ENCODE data around the gene TTC7B.
"Not testable (repeated sequence)": the region's sequence is repeated elsewhere in the genome, so short reads cannot be mapped to it uniquely, and the experiment has no call there.

The TTC7B gene

GRCh38 chr14:90815822-90816662 lies at the start of gene TTC7B:
Gene TTC7B, minus strand, starts transcription at chr14:90816430. Its CDS starts 135 bp downstream, at chr14:90816295.
- peak within 1 kb of the TSS; percentile 46 for H3K4me3 ChIP-seq (ENCODE audit: low read depth, low read length)
- peak within 1 kb of the TSS; percentile 14 for H3K9ac ChIP-seq (ENCODE audit: low read depth, low read length)
- no peaks in the 10 kb centered on the region for H3K9me3 ChIP-seq (ENCODE audit: control insufficient read depth, insufficient read depth, low read length)
- no peaks in the 10 kb centered on the region for H3K4me1 ChIP-seq (ENCODE audit: control insufficient read depth, insufficient read depth, low read length)
- peaks cover 22% of the 10 kb centered on the region for H3K27me3 ChIP-seq (ENCODE audit: control insufficient read depth, insufficient read depth, low read length)
- H3K36me3 ChIP-seq (ENCODE audit: control insufficient read depth, insufficient read depth, low read length): no peaks in the 10 kb centered on the region

DNA sequence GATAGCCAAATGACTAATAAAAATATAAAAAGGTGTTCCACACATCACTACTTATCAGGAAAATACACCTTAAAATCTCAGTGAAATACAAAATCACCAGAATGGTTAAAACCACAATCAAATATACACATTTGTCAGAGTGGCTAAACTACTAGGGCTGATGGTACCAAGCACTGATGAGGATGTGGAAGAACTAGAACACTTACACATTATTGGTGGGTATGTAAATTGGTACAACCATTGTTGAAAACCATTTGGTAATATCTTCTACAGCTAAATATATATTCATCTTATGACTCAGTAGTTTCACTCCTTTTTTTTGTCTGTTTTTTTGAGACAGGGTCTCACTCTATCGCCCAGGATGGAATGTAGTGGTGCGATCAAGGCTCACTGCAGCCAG lies 48.5 kb upstream of the TTC7B start:
- H3K9ac ChIP-seq (ENCODE audit: low read depth, low read length): no peak overlapping the region
- no peaks in the 10 kb centered on the region for H3K4me1 ChIP-seq (ENCODE audit: control insufficient read depth, insufficient read depth, low read length)
- H3K4me3 ChIP-seq (ENCODE audit: low read depth, low read length): no peak overlapping the region
- H3K9me3 ChIP-seq (ENCODE audit: control insufficient read depth, insufficient read depth, low read length): no peaks in the 10 kb centered on the region
- H3K36me3 ChIP-seq (ENCODE audit: control insufficient read depth, insufficient read depth, low read length): no peaks in the 10 kb centered on the region
- H3K27me3 ChIP-seq (ENCODE audit: control insufficient read depth, insufficient read depth, low read length): no peaks in the 10 kb centered on the region

GRCh38 chr14:90858511-90858910 lies 42.3 kb upstream of the TTC7B start:
- Histone ChIP-seq H3K9ac (ENCODE audit: low read depth, low read length) (no peak overlapping the region), H3K4me1 (ENCODE audit: control insufficient read depth, insufficient read depth, low read length) (no peaks in the 10 kb centered on the region), H3K9me3 (ENCODE audit: control insufficient read depth, insufficient read depth, low read length) (no peaks in the 10 kb centered on the region), H3K4me3 (ENCODE audit: low read depth, low read length) (no peak overlapping the region), H3K27me3 (ENCODE audit: control insufficient read depth, insufficient read depth, low read length) (no peaks in the 10 kb centered on the region), H3K36me3 (ENCODE audit: control insufficient read depth, insufficient read depth, low read length) (no peaks in the 10 kb centered on the region)

DNA sequence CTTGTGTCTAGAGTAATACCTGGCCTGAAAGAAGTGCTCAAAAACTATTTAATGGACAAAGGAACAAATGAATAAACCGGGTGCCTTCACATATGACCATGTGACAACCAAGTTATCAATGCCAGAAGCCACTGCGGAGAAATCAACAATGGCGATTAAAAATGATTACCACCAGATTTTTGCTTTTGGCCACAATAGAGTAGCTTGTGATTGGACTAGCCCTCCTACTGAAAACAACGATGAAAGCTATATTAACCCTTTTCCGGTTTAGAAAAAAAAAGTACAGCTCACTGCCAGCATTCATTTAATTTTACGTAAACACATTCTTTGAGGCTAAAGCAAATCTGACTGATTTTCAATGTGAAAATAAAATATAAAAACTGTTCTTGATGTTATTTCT lies 41.6 kb upstream of the TTC7B start:
- Histone ChIP-seq H3K4me1 (ENCODE audit: control insufficient read depth, insufficient read depth, low read length) (no peaks in the 10 kb centered on the region), H3K9me3 (ENCODE audit: control insufficient read depth, insufficient read depth, low read length) (no peaks in the 10 kb centered on the region), H3K4me3 (ENCODE audit: low read depth, low read length) (no peak overlapping the region), H3K9ac (ENCODE audit: low read depth, low read length) (no peak overlapping the region), H3K27me3 (ENCODE audit: control insufficient read depth, insufficient read depth, low read length) (no peaks in the 10 kb centered on the region), H3K36me3 (ENCODE audit: control insufficient read depth, insufficient read depth, low read length) (no peaks in the 10 kb centered on the region)

GRCh38 chr14:90856115-90856514 lies 39.9 kb upstream of the TTC7B start:
- H3K36me3 ChIP-seq (ENCODE audit: control insufficient read depth, insufficient read depth, low read length); H3K4me1 ChIP-seq (ENCODE audit: control insufficient read depth, insufficient read depth, low read length); H3K4me3 ChIP-seq (ENCODE audit: low read depth, low read length); H3K9ac ChIP-seq (ENCODE audit: low read depth, low read length); H3K27me3 ChIP-seq (ENCODE audit: control insufficient read depth, insufficient read depth, low read length); H3K9me3 ChIP-seq (ENCODE audit: control insufficient read depth, insufficient read depth, low read length): not testable (repeated sequence)

DNA sequence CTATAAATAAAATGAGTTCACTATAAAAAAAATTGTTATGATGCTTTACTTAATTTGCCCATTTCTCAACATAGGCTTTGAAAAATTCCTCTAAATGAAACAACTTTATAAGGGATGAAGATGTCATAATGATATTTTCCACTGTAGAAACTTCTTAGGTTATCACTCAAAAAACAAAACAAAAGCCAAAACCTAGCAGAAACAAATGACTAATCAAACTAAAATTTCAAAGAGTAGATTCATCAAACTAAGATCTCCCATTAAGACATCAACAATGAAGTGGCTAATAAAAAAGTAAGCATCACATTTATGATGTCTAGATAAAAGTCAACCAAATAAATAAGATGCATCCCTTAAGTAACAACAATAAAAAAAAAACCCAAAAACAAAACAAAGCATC lies 36.9 kb upstream of the TTC7B start:
- Histone ChIP-seq H3K9ac (ENCODE audit: low read depth, low read length) (no peak overlapping the region), H3K9me3 (ENCODE audit: control insufficient read depth, insufficient read depth, low read length) (no peaks in the 10 kb centered on the region), H3K4me3 (ENCODE audit: low read depth, low read length) (no peak overlapping the region), H3K4me1 (ENCODE audit: control insufficient read depth, insufficient read depth, low read length) (no peaks in the 10 kb centered on the region), H3K36me3 (ENCODE audit: control insufficient read depth, insufficient read depth, low read length) (no peaks in the 10 kb centered on the region), H3K27me3 (ENCODE audit: control insufficient read depth, insufficient read depth, low read length) (no peaks in the 10 kb centered on the region)

DNA sequence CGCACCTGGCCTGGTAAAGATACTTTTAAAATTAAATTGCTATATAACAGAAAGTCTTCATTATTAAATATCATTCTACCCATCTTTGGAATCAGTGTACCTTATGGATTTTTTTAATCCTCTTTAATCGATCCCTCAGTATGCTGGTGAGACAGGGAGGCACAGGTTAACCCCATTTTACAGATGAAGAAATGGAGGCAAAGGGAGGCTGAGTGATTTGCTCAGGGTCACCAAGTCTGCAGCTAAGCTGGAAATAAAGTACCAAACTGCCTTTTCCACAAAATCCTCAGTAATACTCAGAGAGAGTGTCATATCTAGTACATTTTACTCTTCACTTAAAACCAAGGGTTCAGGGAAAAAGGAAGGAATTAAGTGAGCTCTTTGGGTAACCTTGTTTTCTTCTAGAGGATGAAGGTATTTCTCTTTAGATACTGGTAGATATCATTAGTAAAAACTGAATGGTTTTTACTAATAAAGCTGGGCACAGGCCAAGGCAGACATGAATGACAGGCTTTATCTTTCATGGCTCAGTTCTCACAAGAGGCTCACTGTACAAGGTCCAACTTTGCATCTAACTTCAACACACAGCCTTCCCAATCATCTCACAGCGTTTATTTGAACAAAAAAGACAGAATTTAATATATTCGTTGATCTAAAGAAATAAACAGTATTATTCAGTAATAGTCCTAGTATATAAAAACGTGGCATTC lies 35.3 kb upstream of the TTC7B start:
- no peak overlapping the region for H3K9ac ChIP-seq (ENCODE audit: low read depth, low read length)
- no peaks in the 10 kb centered on the region for H3K36me3 ChIP-seq (ENCODE audit: control insufficient read depth, insufficient read depth, low read length)
- H3K4me3 ChIP-seq (ENCODE audit: low read depth, low read length): no peak overlapping the region
- H3K9me3 ChIP-seq (ENCODE audit: control insufficient read depth, insufficient read depth, low read length): no peaks in the 10 kb centered on the region
- no peaks in the 10 kb centered on the region for H3K27me3 ChIP-seq (ENCODE audit: control insufficient read depth, insufficient read depth, low read length)
- no peaks in the 10 kb centered on the region for H3K4me1 ChIP-seq (ENCODE audit: control insufficient read depth, insufficient read depth, low read length)

DNA sequence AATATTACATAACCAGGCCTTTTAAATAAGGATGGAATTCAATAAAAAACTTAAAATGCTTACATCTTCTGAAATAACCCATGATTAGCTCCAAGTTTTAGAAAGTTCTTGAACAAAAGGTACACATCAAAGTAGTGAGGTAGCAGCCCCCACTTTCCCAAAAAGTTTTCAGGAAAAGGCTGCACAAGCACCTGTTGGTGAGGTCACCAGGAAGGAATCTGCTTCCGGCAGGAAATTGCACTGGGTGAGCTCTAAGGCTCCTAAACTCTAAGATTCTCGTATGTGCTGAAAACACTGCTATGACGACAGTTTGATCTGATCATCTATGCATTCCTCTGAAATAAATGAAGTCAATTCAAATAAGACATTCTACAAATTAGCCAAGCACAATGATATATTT lies 34.3 kb upstream of the TTC7B start:
- Histone ChIP-seq H3K9ac (ENCODE audit: low read depth, low read length) (no peak overlapping the region), H3K4me3 (ENCODE audit: low read depth, low read length) (no peak overlapping the region), H3K4me1 (ENCODE audit: control insufficient read depth, insufficient read depth, low read length) (no peaks in the 10 kb centered on the region), H3K36me3 (ENCODE audit: control insufficient read depth, insufficient read depth, low read length) (no peaks in the 10 kb centered on the region), H3K27me3 (ENCODE audit: control insufficient read depth, insufficient read depth, low read length) (no peaks in the 10 kb centered on the region), H3K9me3 (ENCODE audit: control insufficient read depth, insufficient read depth, low read length) (no peaks in the 10 kb centered on the region)

DNA sequence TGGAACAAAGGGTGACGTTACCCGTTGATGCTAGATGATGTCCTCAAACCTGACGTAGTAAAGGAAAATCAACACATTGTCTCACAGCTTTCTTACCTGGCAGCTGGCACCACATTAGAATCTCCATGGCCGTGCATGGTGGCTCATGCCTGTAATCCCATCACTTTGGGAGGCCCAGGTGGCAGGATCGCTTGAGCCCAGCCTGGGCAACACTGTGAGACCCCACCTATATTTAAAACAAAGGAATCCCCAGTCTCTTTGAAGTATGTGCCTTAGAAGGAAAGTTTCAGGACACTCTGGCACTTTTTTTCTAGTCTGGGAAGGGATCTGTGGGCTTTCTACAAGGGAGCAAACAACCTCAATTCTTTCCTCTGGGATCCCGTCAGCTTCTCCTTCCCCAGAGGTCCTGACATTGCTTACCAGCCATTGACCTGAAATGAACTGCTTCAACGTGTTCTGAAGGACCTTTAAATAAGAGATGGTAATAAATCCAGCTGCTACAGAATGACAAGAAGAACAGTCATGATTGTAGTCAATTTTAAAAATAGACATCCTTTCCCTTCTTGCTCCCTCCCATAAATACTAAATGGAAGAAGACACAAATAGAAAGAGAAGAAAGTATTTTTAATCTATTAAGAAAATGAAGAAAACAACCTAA lies 33.7 kb upstream of the TTC7B start:
- Histone ChIP-seq H3K4me1 (ENCODE audit: control insufficient read depth, insufficient read depth, low read length) (no peaks in the 10 kb centered on the region), H3K36me3 (ENCODE audit: control insufficient read depth, insufficient read depth, low read length) (no peaks in the 10 kb centered on the region), H3K27me3 (ENCODE audit: control insufficient read depth, insufficient read depth, low read length) (no peaks in the 10 kb centered on the region), H3K9me3 (ENCODE audit: control insufficient read depth, insufficient read depth, low read length) (no peaks in the 10 kb centered on the region), H3K4me3 (ENCODE audit: low read depth, low read length) (no peak overlapping the region), H3K9ac (ENCODE audit: low read depth, low read length) (no peak overlapping the region)

DNA sequence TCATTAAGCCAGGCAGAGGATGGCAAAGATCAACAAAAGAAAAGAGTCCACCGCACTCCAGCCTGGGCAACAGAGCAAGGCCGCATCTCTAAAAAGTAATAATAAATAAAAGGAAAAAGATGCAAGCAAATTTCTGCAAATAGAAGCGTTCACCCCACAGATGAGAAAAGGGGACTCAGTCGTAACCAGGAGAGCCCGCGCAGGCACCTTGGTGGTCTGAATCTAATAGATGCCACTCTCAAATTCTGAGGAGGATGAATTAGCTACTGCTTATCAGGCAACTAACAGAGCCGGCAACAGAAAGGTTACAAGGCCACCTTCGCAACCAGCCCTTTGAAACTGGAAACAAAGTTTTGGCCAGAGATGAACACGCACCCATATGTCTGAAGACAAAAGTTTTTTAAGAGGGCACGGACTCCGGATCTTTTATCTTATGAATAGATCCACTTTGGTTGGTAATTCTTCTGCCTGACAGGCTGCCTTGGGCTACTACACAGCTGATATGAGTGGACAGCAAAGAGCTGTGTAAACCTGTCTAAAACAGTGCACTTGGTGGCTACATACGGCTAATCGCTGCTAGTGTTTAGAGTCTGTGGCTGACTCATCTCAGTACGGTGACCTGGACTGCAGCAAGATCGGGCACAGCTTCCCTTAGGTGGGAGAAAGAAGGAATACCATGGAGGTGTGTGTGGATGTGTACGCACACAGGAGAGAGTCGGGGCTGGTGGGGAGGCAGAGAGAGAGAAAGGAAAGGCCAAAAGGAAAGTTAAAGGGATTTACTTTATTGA lies 32.9 kb upstream of the TTC7B start:
- Histone ChIP-seq H3K9me3 (ENCODE audit: control insufficient read depth, insufficient read depth, low read length) (no peaks in the 10 kb centered on the region), H3K4me1 (ENCODE audit: control insufficient read depth, insufficient read depth, low read length) (no peaks in the 10 kb centered on the region), H3K9ac (ENCODE audit: low read depth, low read length) (no peak overlapping the region), H3K27me3 (ENCODE audit: control insufficient read depth, insufficient read depth, low read length) (no peaks in the 10 kb centered on the region), H3K36me3 (ENCODE audit: control insufficient read depth, insufficient read depth, low read length) (no peaks in the 10 kb centered on the region), H3K4me3 (ENCODE audit: low read depth, low read length) (no peak overlapping the region)

DNA sequence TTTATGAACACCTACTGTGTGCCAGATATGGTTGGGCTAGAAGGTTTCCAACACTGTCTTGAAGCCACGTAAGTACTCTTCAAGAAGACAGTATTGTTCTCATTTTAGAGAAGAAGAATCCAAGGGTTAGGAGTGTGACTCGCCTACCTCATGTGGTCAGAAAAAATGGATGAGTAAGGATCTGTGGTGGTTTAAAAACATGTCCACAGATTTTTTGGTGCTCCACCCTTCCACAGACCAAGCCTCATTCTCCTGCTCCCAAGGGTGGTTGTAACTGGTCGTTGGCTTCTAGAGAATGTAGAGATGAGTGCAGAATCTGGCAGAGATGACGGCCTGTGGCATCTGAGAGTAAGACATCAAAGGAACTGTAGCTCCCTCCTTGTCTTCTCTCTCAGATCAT lies 30.3 kb upstream of the TTC7B start:
- Histone ChIP-seq H3K9ac (ENCODE audit: low read depth, low read length) (no peak overlapping the region), H3K36me3 (ENCODE audit: control insufficient read depth, insufficient read depth, low read length) (no peaks in the 10 kb centered on the region), H3K4me3 (ENCODE audit: low read depth, low read length) (no peak overlapping the region), H3K9me3 (ENCODE audit: control insufficient read depth, insufficient read depth, low read length) (no peaks in the 10 kb centered on the region), H3K4me1 (ENCODE audit: control insufficient read depth, insufficient read depth, low read length) (no peaks in the 10 kb centered on the region), H3K27me3 (ENCODE audit: control insufficient read depth, insufficient read depth, low read length) (no peaks in the 10 kb centered on the region)
